ENCODE results near the gene SHISA6.

- no peak for TF ChIP-seq CTCF (IDR thresholded peaks at IDR 0.05)
- no peak for TF ChIP-seq POLR2A (IDR thresholded peaks at IDR 0.05)
- no peak for TF ChIP-seq EP300 (IDR thresholded peaks at IDR 0.05; ENCODE audit: low read depth)
Observed at GRCh38 chr17:11430751-11431150, 189.7 kb downstream of the SHISA6 start.

Measured in transverse colon (tissue), 3 donors.